WTC11 (cell line): Measurements from ENCODE around the gene CD300H. TPM values are rescaled to one million over a fixed set of nuclear protein-coding genes. Genes with fewer than 3 reads are reported as not detected.

ENCODE experiments used
- ATAC-seq: fragments of 200-7000 bp; cut with Tn5 transposase; 2 replicates; pipeline ENCODE4 v1.10.0; 2021; ENCODE audit warnings: mild to moderate bottlenecking, moderate library complexity
- CTCF ChIA-PET: fragments of 300-600 bp; sonication (Branson Sonifier 250); formaldehyde crosslinking; loops from one replicate; lab custom pipeline; 2021; ENCODE audit warnings: antibody characterized with exemption; lab: Charles Lee
- POLR2A ChIA-PET: fragments of 350-600 bp; sonication (Branson Sonifier 250); formaldehyde crosslinking; loops from one replicate; lab custom pipeline; 2021; ENCODE audit warnings: antibody characterized with exemption; lab: Charles Lee
- DNase-seq: peaks from one replicate; pipeline ENCODE4 v3.0.0; 2021; ENCODE audit warnings: low spot score
- H3K27ac Mint-ChIP-seq: 2 replicates; pipeline ENCODE4 v1.8.0; 2021; ENCODE audit warnings: mixed read lengths
- H3K27me3 Mint-ChIP-seq: 2 replicates; pipeline ENCODE4 v1.8.0; 2021; ENCODE audit warnings: low read depth, mild to moderate bottlenecking, moderate library complexity, mixed read lengths
- H3K36me3 Mint-ChIP-seq: 2 replicates; pipeline ENCODE4 v1.8.0; 2021; ENCODE audit warnings: mixed read lengths
- H3K4me1 Mint-ChIP-seq: 2 replicates; pipeline ENCODE4 v1.8.0; 2022; ENCODE audit warnings: mixed read lengths
- H3K4me3 Mint-ChIP-seq: 2 replicates; pipeline ENCODE4 v1.8.0; 2021; ENCODE audit warnings: mild to moderate bottlenecking, moderate library complexity, mixed read lengths
- H3K9me3 Mint-ChIP-seq: 2 replicates; pipeline ENCODE4 v1.8.0; 2021; ENCODE audit warnings: mixed read lengths
- EMX1 ChIP-seq: fragments of 250-450 bp; sonication (Bioruptor Pico); IDR thresholded peaks from 2 replicates; pipeline ENCODE4 v1.8.0; 2021; ENCODE audit warnings: mild to moderate bottlenecking
- FOXK1 ChIP-seq: sonication (generic); formaldehyde crosslinking; IDR thresholded peaks from 2 replicates; pipeline ENCODE4 v1.8.0; 2022; ENCODE audit warnings: mild to moderate bottlenecking, moderate library complexity, missing genetic modification reagents
- GTF2I ChIP-seq: fragments of 250-450 bp; sonication (Bioruptor Pico); conservative IDR thresholded peaks from 2 replicates; pipeline ENCODE4 v1.4.0; 2021; ENCODE audit warnings: mild to moderate bottlenecking
- JAZF1 ChIP-seq: fragments of 250-450 bp; sonication (Bioruptor Pico); IDR thresholded peaks from 2 replicates; pipeline ENCODE4 v1.9.0; 2021; ENCODE audit warnings: moderate library complexity, mild to moderate bottlenecking, inconsistent platforms
- JUN ChIP-seq: sonication (generic); formaldehyde crosslinking; IDR thresholded peaks from 2 replicates; pipeline ENCODE4 v1.8.0; 2023; ENCODE audit warnings: mild to moderate bottlenecking, missing genetic modification reagents
- NFYB ChIP-seq: sonication (generic); formaldehyde crosslinking; conservative IDR thresholded peaks from 2 replicates; pipeline ENCODE4 v1.8.0; 2022; ENCODE audit warnings: low read depth, missing genetic modification reagents
- RORB ChIP-seq: fragments of 250-450 bp; sonication (Bioruptor Pico); IDR thresholded peaks from 2 replicates; pipeline ENCODE4 v1.9.0; 2021; ENCODE audit warnings: mild to moderate bottlenecking
- ZNF232 ChIP-seq: sonication (generic); formaldehyde crosslinking; IDR thresholded peaks from 2 replicates; pipeline ENCODE4 v1.8.0; 2022; ENCODE audit warnings: mild to moderate bottlenecking, missing genetic modification reagents
- ZNF671 ChIP-seq: fragments of 250-450 bp; sonication (Bioruptor Pico); IDR thresholded peaks from 2 replicates; pipeline ENCODE4 v1.8.0; 2021; ENCODE audit warnings: mild to moderate bottlenecking
- total RNA-seq: library from RNA; stranded (reverse); gene quantifications from 3 replicates; pipeline ENCODE4 v1.2.3, GENCODE V29; 2021
- TF ChIP-seq, protein P1 (sequence below): sonication (generic); formaldehyde crosslinking; IDR thresholded peaks from 2 replicates; pipeline ENCODE4 v1.8.1; 2023; ENCODE audit warnings: mild to moderate bottlenecking, missing genetic modification reagents, borderline replicate concordance
- TF ChIP-seq, protein P2 (sequence below): fragments of 250-450 bp; sonication (Bioruptor Pico); IDR thresholded peaks from 2 replicates; pipeline ENCODE4 v1.9.0; 2021; ENCODE audit warnings: mild to moderate bottlenecking
- TF ChIP-seq, protein P3 (sequence below): fragments of 250-450 bp; sonication (Bioruptor Pico); IDR thresholded peaks from 2 replicates; pipeline ENCODE4 v1.9.0; 2021; ENCODE audit warnings: mild to moderate bottlenecking, borderline replicate concordance

CD300H gene
- total RNA-seq, 1 experiment from 2014 or later, result not detected

DNA sequence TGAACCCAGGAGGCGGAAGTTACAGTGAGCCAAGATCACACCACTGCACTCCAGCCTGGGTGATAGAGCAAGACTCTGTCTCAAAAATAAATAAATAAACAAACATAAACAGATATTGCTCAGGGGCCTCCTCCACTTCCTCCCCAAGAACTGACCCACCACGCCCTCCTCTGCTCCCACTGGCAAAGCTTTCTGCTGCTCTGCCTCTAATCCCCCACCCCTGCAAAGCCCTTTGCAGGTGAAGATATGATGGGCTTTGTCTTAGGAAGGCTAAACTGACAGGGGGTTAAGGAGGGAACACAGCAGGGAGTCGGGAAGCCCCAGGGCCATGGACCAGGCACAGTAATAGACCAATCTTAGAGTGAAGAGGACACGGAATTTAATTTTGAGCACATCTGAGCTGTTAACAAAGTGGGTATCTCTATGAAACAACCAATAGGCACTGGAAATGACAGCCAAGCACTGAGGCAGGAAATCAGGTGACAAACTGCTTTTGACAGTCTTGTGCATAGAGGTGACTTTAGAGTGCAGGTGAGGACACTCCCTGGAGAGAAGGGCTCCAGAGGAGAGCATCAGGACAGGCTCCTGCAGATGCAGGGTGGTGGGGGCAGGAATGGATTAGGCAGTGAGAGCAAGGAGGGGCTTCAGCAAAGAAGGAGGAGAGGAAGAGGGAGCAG, 31.2 kb upstream of the CD300H start (continued):
- TF ChIP-seq, protein P1, sequence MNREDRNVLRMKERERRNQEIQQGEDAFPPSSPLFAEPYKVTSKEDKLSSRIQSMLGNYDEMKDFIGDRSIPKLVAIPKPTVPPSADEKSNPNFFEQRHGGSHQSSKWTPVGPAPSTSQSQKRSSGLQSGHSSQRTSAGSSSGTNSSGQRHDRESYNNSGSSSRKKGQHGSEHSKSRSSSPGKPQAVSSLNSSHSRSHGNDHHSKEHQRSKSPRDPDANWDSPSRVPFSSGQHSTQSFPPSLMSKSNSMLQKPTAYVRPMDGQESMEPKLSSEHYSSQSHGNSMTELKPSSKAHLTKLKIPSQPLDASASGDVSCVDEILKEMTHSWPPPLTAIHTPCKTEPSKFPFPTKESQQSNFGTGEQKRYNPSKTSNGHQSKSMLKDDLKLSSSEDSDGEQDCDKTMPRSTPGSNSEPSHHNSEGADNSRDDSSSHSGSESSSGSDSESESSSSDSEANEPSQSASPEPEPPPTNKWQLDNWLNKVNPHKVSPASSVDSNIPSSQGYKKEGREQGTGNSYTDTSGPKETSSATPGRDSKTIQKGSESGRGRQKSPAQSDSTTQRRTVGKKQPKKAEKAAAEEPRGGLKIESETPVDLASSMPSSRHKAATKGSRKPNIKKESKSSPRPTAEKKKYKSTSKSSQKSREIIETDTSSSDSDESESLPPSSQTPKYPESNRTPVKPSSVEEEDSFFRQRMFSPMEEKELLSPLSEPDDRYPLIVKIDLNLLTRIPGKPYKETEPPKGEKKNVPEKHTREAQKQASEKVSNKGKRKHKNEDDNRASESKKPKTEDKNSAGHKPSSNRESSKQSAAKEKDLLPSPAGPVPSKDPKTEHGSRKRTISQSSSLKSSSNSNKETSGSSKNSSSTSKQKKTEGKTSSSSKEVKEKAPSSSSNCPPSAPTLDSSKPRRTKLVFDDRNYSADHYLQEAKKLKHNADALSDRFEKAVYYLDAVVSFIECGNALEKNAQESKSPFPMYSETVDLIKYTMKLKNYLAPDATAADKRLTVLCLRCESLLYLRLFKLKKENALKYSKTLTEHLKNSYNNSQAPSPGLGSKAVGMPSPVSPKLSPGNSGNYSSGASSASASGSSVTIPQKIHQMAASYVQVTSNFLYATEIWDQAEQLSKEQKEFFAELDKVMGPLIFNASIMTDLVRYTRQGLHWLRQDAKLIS (CRISPR knock-in tag), result no peak
- TF ChIP-seq ZNF232 (CRISPR knock-in tag) (no peak), GTF2I (CRISPR knock-in tag) (no peak)
- TF ChIP-seq, protein P2, sequence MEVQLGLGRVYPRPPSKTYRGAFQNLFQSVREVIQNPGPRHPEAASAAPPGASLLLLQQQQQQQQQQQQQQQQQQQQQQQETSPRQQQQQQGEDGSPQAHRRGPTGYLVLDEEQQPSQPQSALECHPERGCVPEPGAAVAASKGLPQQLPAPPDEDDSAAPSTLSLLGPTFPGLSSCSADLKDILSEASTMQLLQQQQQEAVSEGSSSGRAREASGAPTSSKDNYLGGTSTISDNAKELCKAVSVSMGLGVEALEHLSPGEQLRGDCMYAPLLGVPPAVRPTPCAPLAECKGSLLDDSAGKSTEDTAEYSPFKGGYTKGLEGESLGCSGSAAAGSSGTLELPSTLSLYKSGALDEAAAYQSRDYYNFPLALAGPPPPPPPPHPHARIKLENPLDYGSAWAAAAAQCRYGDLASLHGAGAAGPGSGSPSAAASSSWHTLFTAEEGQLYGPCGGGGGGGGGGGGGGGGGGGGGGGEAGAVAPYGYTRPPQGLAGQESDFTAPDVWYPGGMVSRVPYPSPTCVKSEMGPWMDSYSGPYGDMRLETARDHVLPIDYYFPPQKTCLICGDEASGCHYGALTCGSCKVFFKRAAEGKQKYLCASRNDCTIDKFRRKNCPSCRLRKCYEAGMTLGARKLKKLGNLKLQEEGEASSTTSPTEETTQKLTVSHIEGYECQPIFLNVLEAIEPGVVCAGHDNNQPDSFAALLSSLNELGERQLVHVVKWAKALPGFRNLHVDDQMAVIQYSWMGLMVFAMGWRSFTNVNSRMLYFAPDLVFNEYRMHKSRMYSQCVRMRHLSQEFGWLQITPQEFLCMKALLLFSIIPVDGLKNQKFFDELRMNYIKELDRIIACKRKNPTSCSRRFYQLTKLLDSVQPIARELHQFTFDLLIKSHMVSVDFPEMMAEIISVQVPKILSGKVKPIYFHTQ (CRISPR knock-in tag), result no peak

DNA sequence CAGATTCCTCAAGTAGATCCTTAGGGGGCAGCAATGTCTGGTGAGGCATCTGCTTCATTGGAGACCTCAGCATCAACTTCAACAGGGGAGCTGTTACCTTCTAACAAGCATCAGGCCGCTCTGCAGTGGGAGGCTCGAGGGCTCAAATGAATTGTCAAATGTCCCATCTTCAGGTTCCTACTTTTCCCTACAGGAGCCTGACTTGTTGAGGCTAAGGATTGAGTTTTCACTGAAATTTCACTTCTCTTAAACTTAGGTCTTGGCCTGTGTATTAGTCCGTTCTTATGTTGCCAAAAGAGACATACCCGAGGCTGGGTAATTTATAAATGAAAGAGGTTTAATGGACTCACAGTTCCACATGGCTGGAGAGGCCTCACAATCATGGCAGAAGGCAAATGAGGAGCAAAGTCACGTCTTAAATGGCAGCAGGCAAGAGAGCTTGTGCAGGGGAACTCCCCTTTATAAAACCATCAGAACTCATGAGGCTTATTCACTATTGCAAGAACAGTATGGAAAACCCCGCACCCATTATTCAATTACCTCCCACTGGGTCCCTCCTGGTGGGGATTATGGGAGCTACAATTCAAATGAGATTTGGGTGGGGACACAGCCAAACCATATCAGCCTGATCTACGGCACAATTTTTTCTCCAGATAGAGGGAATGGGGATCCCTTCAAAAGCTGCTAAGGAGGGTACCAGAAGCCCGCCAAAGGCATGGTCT, 29.9 kb upstream of the CD300H start:
- CTCF ChIA-PET, result interaction anchor here (0.7 to 1.2 kb wide), 4 partner anchors 31 to 229 kb away, joined by 3 to 6 read pairs (median 3); no protein-coding TSS in a partner anchor
- no peak overlapping the region for H3K4me3 Mint-ChIP-seq
- peaks cover 13% of the 10 kb centered on the region for H3K27me3 Mint-ChIP-seq
- H3K36me3 Mint-ChIP-seq, result no peaks in the 10 kb centered on the region
- POLR2A ChIA-PET, result interaction anchor here (0.6 kb wide), 1 partner anchor 306 kb away, joined by 3 read pairs; no protein-coding TSS in a partner anchor
- ATAC-seq, result no peak
- DNase-seq, result no peak
- H3K4me1 Mint-ChIP-seq, result peaks cover 7% of the 10 kb centered on the region
- no peaks in the 10 kb centered on the region for H3K9me3 Mint-ChIP-seq
- no peak for TF ChIP-seq ZNF671 (CRISPR knock-in tag)
- no peak for TF ChIP-seq FOXK1
- H3K27ac Mint-ChIP-seq, result no peak overlapping the region

DNA sequence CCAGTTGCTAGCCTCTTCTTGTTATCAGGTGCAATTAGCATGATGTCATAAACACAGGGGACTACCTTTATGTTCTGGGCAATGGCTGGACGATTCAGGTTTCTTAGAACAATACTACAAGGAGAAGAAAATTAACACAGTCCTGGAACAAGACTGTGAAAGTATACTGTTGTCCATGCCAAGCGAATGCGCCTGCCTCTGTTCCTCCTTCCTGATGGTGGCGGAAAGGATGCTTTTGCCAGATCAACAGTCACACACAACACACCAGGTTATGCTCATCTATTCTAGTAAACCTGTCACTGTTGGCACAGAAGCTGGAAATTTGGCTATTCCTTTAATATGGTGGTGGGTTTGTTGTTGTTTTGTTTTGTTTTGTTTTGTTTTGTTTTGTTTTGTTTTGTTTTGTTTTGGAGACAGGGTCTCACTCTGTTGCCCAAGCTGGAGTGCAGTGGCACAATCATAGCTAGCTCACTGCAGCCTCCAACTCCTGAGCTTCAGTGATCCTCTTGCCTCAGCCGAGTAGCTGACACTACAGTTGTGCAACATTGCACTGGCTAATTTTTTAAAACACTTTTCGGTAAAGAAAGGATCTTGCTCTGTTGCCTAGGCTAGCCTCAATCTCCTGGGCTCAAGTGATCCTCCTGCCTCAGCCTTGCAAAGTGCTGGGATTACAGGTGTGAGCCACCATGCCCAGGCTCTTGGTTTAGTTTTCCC, 27.9 kb upstream of the CD300H start:
- H3K4me1 Mint-ChIP-seq, result peaks cover 7% of the 10 kb centered on the region
- no peak overlapping the region for H3K27ac Mint-ChIP-seq
- DNase-seq, result no peak
- no peak overlapping the region for H3K4me3 Mint-ChIP-seq
- no peaks in the 10 kb centered on the region for H3K36me3 Mint-ChIP-seq
- TF ChIP-seq EMX1 (no peak), NFYB (CRISPR knock-in tag) (no peak), JAZF1 (CRISPR knock-in tag) (no peak), JUN (CRISPR knock-in tag) (no peak), RORB (no peak)
- TF ChIP-seq, protein P3, sequence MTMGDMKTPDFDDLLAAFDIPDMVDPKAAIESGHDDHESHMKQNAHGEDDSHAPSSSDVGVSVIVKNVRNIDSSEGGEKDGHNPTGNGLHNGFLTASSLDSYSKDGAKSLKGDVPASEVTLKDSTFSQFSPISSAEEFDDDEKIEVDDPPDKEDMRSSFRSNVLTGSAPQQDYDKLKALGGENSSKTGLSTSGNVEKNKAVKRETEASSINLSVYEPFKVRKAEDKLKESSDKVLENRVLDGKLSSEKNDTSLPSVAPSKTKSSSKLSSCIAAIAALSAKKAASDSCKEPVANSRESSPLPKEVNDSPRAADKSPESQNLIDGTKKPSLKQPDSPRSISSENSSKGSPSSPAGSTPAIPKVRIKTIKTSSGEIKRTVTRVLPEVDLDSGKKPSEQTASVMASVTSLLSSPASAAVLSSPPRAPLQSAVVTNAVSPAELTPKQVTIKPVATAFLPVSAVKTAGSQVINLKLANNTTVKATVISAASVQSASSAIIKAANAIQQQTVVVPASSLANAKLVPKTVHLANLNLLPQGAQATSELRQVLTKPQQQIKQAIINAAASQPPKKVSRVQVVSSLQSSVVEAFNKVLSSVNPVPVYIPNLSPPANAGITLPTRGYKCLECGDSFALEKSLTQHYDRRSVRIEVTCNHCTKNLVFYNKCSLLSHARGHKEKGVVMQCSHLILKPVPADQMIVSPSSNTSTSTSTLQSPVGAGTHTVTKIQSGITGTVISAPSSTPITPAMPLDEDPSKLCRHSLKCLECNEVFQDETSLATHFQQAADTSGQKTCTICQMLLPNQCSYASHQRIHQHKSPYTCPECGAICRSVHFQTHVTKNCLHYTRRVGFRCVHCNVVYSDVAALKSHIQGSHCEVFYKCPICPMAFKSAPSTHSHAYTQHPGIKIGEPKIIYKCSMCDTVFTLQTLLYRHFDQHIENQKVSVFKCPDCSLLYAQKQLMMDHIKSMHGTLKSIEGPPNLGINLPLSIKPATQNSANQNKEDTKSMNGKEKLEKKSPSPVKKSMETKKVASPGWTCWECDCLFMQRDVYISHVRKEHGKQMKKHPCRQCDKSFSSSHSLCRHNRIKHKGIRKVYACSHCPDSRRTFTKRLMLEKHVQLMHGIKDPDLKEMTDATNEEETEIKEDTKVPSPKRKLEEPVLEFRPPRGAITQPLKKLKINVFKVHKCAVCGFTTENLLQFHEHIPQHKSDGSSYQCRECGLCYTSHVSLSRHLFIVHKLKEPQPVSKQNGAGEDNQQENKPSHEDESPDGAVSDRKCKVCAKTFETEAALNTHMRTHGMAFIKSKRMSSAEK (CRISPR knock-in tag), result no peak
- no peak for ATAC-seq
- ChIA-PET CTCF (no interaction called here), POLR2A (no interaction called here)
- H3K9me3 Mint-ChIP-seq, result peaks cover 9% of the 10 kb centered on the region
- H3K27me3 Mint-ChIP-seq, result peaks cover 17% of the 10 kb centered on the region
